Stimulated activated effector memory CD8-positive, alpha-beta T cell treated with anti-CD3 and anti-CD28 coated beads, Interleukin-12 subunit alpha, Interleukin-12 subunit beta, amount 100 ng/mL, for 72 hours (primary cell): ENCODE measurements around the gene CPB1.

Experiments used
- ATAC-seq: fragments of 150-1000 bp; cut with Tn5 transposase; 2 replicates; pipeline ENCODE4 v1.10.0; 2021
- DNase-seq, 2 donors: peaks; one replicate each; pipeline ENCODE4 v3.0.0; 2021 to 2022; ENCODE audit warnings: low spot score in 2 of 2
- H3K27ac Mint-ChIP-seq: one replicate; pipeline ENCODE4 v1.8.0; 2022; ENCODE audit warnings: mild to moderate bottlenecking, mixed read lengths
- H3K36me3 Mint-ChIP-seq: one replicate; pipeline ENCODE4 v1.8.0; 2022; ENCODE audit warnings: mild to moderate bottlenecking, mixed read lengths
- H3K4me1 Mint-ChIP-seq: one replicate; pipeline ENCODE4 v1.8.0; 2022; ENCODE audit warnings: mixed read lengths
- H3K4me3 Mint-ChIP-seq: one replicate; pipeline ENCODE4 v1.8.0; 2022; ENCODE audit warnings: mild to moderate bottlenecking, mixed read lengths
- H3K9me3 Mint-ChIP-seq: one replicate; pipeline ENCODE4 v1.8.0; 2022; ENCODE audit warnings: mixed read lengths

The CPB1 gene

DNA sequence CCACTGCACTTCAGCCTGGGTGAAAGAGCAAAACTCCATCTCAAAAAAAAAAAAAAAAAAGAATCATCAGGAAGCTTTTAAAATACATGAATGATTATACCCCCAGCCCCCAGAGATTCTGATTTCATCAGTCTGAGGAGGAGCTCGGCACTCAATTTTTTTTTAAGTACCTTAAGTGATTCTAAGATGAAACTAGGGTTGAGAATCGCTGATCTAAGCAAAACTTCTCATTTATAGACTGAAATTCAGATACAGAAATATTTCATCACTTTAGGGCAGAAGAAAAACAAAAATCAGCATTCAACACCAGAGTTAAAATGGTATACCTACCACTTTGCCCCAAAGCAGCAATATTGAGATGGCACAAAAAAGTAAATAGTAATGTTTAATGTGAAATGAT, 62.2 kb downstream of the CPB1 start:
- no peak for DNase-seq
- ATAC-seq: no peak

DNA sequence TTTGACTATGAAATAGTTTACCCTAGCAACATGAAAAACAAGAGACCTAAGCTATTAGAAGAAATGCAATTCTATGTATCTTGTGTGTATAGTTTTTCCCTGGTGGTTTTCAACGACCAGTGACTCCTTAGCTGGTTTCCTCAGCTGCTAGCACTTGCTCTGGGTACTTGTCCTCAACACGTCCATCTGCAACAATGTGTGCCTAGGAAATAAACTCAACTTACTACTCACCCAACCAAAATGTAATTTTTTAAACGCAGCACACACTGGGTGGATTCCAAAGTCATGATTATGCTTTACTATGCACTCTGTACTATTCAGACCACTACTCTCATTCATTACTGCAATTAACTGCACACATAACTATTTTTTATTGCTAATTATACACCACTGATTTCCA, 68.5 kb downstream of the CPB1 start:
- peaks cover 4% of the 10 kb centered on the region for H3K9me3 Mint-ChIP-seq
- no peaks in the 10 kb centered on the region for H3K4me1 Mint-ChIP-seq
- DNase-seq (no peak), ATAC-seq (no peak)
- H3K36me3 Mint-ChIP-seq: no peaks in the 10 kb centered on the region
- no peak overlapping the region for H3K4me3 Mint-ChIP-seq
- no peak overlapping the region for H3K27ac Mint-ChIP-seq

More for the DNA sequence above, 62.2 kb downstream of the CPB1 start:
- Mint-ChIP-seq H3K9me3 (peaks cover 4% of the 10 kb centered on the region), H3K36me3 (no peaks in the 10 kb centered on the region), H3K4me1 (no peaks in the 10 kb centered on the region), H3K4me3 (no peak overlapping the region), H3K27ac (no peak overlapping the region)

- DNase-seq (no peak), ATAC-seq (no peak)
- no peaks in the 10 kb centered on the region for H3K4me1 Mint-ChIP-seq
- no peaks in the 10 kb centered on the region for H3K9me3 Mint-ChIP-seq
- H3K4me3 Mint-ChIP-seq: no peak overlapping the region
- H3K27ac Mint-ChIP-seq: no peak overlapping the region
- no peaks in the 10 kb centered on the region for H3K36me3 Mint-ChIP-seq
Measured at GRCh38 chr3:148901987-148902791, 74.6 kb downstream of the CPB1 start.

DNA sequence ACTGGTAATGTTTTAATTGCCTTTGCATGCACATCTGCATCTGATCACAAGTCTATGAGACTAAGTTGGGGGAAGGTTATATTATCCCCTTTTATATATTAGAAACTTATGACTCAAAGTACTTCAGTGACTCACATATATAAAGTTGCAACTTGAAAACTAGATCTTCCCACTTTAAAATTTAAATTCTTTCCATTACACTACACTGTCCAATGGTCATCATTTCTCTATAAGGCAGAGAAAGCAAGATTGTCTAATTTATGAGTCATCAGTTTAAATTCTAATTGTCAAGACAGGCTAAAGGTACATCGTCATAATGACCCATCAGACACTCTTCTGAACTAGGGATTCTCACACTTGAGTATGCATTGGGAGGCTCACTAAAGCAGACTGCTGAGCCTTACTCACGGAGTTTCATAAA, 75.4 kb downstream of the CPB1 start:
- DNase-seq (no peak), ATAC-seq (no peak)
- H3K4me1 Mint-ChIP-seq: no peaks in the 10 kb centered on the region
- no peaks in the 10 kb centered on the region for H3K9me3 Mint-ChIP-seq
- H3K27ac Mint-ChIP-seq: no peak overlapping the region
- no peak overlapping the region for H3K4me3 Mint-ChIP-seq
- no peaks in the 10 kb centered on the region for H3K36me3 Mint-ChIP-seq

GRCh38 chr3:148903941-148904340, 76.3 kb downstream of the CPB1 start:
- H3K9me3 Mint-ChIP-seq: no peaks in the 10 kb centered on the region
- no peak overlapping the region for H3K27ac Mint-ChIP-seq
- H3K4me1 Mint-ChIP-seq: no peaks in the 10 kb centered on the region
- no peak for DNase-seq
- H3K4me3 Mint-ChIP-seq: no peak overlapping the region
- no peaks in the 10 kb centered on the region for H3K36me3 Mint-ChIP-seq
- no peak for ATAC-seq

GRCh38 chr3:148906667-148907066, 79.1 kb downstream of the CPB1 start:
- no peaks in the 10 kb centered on the region for H3K36me3 Mint-ChIP-seq
- H3K4me3 Mint-ChIP-seq: no peak overlapping the region
- no peak overlapping the region for H3K27ac Mint-ChIP-seq
- no peaks in the 10 kb centered on the region for H3K9me3 Mint-ChIP-seq
- H3K4me1 Mint-ChIP-seq: no peaks in the 10 kb centered on the region
- ATAC-seq: no peak
- DNase-seq: no peak
